OCI-LY1 (cell line): ENCODE measurements around the gene ZFY.

Experiments
- H2AFZ ChIP-seq: fragments of 200-600 bp; sonication (generic), shearing (Covaris generic); 2 replicates; pipeline ENCODE4 v1.6.0; 2014; ENCODE audit warnings: antibody characterized with exemption, mild to moderate bottlenecking, low read length
- H3F3A ChIP-seq: fragments of 200-600 bp; sonication (generic), shearing (Covaris generic); 2 replicates; pipeline ENCODE4 v1.6.0; 2014; ENCODE audit warnings: mild to moderate bottlenecking, antibody characterized with exemption, low read length, moderate library complexity; ENCODE audit not compliant: insufficient read depth
- H3K27ac ChIP-seq: fragments of 200-600 bp; sonication (generic); 2 replicates; pipeline ENCODE4 v1.5.1; 2014; ENCODE audit warnings: low read length, mixed run types, mild to moderate bottlenecking, low read depth; ENCODE audit not compliant: poor library complexity, severe bottlenecking
- H3K27me3 ChIP-seq: fragments of 200-600 bp; sonication (generic); 2 replicates; pipeline ENCODE4 v1.6.0; 2014; ENCODE audit warnings: antibody characterized with exemption, mild to moderate bottlenecking, low read length, moderate library complexity; ENCODE audit not compliant: insufficient read depth
- H3K36me3 ChIP-seq: fragments of 200-600 bp; sonication (generic); 2 replicates; pipeline ENCODE4 v1.6.1; 2014; ENCODE audit warnings: mild to moderate bottlenecking, antibody characterized with exemption, low read length, moderate library complexity, mixed read lengths; ENCODE audit not compliant: insufficient read depth
- H3K4me1 ChIP-seq: fragments of 200-600 bp; sonication (generic); 2 replicates; pipeline ENCODE4 v1.5.1; 2014; ENCODE audit warnings: mild to moderate bottlenecking, low read length, moderate library complexity; ENCODE audit not compliant: insufficient read depth, severe bottlenecking
- H3K4me2 ChIP-seq: fragments of 200-600 bp; sonication (generic), shearing (Covaris generic); 2 replicates; pipeline ENCODE4 v1.6.1; 2014; ENCODE audit warnings: low read length
- H3K4me3 ChIP-seq: fragments of 200-600 bp; sonication (generic); 2 replicates; pipeline ENCODE4 v1.5.1; 2014; ENCODE audit warnings: low read length, low read depth, mild to moderate bottlenecking, mixed read lengths; ENCODE audit not compliant: poor library complexity, severe bottlenecking
- H3K79me2 ChIP-seq: fragments of 200-600 bp; shearing (Covaris generic); 2 replicates; pipeline ENCODE4 v1.6.1; 2016; ENCODE audit warnings: mixed run types, low read length, mixed read lengths; ENCODE audit not compliant: insufficient read depth
- H3K9ac ChIP-seq: fragments of 200-600 bp; sonication (generic), shearing (Covaris generic); 2 replicates; pipeline ENCODE4 v1.6.1; 2014; ENCODE audit warnings: mild to moderate bottlenecking, low read length, mixed read lengths
- H3K9me2 ChIP-seq: fragments of 200-600 bp; sonication (generic), shearing (Covaris generic); 2 replicates; pipeline ENCODE4 v1.6.1; 2014; ENCODE audit warnings: low read depth, mild to moderate bottlenecking, low read length, mixed read lengths
- H3K9me3 ChIP-seq: fragments of 200-600 bp; shearing (Covaris generic); 2 replicates; pipeline ENCODE4 v1.6.1; 2014; ENCODE audit warnings: low read length, mixed read lengths
- H4K20me1 ChIP-seq: fragments of 200-600 bp; sonication (generic), shearing (Covaris generic); 2 replicates; pipeline ENCODE4 v1.6.0; 2016; ENCODE audit warnings: mild to moderate bottlenecking, low read length; ENCODE audit not compliant: insufficient read depth
- EZH2 ChIP-seq: fragments of 200-600 bp; sonication (generic), shearing (Covaris generic); IDR thresholded peaks from 2 replicates; pipeline ENCODE4 v1.8.0; 2017; ENCODE audit warnings: borderline replicate concordance, mixed run types, mild to moderate bottlenecking, antibody characterized with exemption, low read length, moderate library complexity, mixed read lengths
- TF ChIP-seq, protein P1 (sequence below): fragments of 200-600 bp; sonication (generic), shearing (Covaris generic); IDR thresholded peaks from 2 replicates; pipeline ENCODE4 v1.5.1; 2017; ENCODE audit warnings: mild to moderate bottlenecking, antibody characterized with exemption, low read length, moderate library complexity, mixed read lengths

ZFY gene

DNA sequence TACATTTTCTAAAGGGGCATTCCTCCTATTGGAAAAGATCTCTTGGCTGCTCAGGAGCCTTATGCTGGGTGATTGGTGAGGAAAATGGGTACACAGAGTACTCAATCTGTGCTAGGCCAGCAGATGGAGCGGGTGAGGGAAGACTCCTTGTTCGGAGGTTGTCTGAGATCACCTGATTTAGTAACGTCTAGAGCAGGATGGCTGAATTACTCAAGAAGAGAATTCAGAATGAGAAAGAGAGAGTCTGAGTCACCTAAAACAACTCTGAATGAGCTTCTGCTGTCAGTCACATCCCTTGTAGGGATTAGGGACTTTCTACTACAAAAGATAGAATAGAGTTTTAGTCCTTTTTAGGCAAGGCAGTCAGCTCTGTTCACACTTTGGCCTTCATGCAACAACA is 47.2 kb upstream of the ZFY start:
- no peak overlapping the region for H3K27ac ChIP-seq
- no peaks in the 10 kb centered on the region for H3F3A ChIP-seq
- TF ChIP-seq, protein P1, sequence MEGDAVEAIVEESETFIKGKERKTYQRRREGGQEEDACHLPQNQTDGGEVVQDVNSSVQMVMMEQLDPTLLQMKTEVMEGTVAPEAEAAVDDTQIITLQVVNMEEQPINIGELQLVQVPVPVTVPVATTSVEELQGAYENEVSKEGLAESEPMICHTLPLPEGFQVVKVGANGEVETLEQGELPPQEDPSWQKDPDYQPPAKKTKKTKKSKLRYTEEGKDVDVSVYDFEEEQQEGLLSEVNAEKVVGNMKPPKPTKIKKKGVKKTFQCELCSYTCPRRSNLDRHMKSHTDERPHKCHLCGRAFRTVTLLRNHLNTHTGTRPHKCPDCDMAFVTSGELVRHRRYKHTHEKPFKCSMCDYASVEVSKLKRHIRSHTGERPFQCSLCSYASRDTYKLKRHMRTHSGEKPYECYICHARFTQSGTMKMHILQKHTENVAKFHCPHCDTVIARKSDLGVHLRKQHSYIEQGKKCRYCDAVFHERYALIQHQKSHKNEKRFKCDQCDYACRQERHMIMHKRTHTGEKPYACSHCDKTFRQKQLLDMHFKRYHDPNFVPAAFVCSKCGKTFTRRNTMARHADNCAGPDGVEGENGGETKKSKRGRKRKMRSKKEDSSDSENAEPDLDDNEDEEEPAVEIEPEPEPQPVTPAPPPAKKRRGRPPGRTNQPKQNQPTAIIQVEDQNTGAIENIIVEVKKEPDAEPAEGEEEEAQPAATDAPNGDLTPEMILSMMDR = no peak
- no peak for TF ChIP-seq EZH2
- no peaks in the 10 kb centered on the region for H3K9me3 ChIP-seq
- no peak overlapping the region for H3K4me2 ChIP-seq
- H3K4me3 ChIP-seq = no peak overlapping the region
- no peak overlapping the region for H3K9ac ChIP-seq
- H3K36me3 ChIP-seq = no peaks in the 10 kb centered on the region
- no peaks in the 10 kb centered on the region for H3K4me1 ChIP-seq
- no peaks in the 10 kb centered on the region for H3K27me3 ChIP-seq
- no peaks in the 10 kb centered on the region for H3K9me2 ChIP-seq
- H3K79me2 ChIP-seq = no peaks in the 10 kb centered on the region
- no peaks in the 10 kb centered on the region for H4K20me1 ChIP-seq
- H2AFZ ChIP-seq = no peak overlapping the region

DNA sequence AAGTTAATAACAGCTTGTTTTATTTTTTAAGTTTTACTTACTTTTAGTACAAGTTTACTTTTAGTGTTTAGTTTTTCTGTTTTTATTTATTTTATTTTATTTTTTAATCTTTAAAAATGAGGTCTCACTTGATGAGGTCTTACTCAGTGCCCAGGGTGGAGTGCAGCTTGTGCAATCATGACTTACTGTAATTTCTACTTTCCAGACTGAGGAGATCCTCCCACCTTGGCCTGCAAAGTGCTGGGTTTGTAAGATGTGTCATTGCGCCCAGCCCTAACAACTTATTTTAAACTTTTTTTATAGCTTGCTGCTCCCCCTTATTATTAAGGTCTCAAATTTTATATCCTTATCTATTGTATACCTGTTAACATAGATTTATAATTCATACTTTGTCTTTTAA is 41.7 kb upstream of the ZFY start:
- H3K9me3 ChIP-seq = no peaks in the 10 kb centered on the region
- H3K4me2 ChIP-seq = no peak overlapping the region
- H3K4me3 ChIP-seq = no peak overlapping the region
- H3K4me1 ChIP-seq = no peaks in the 10 kb centered on the region
- H3K27me3 ChIP-seq = no peaks in the 10 kb centered on the region
- H3K79me2 ChIP-seq = no peaks in the 10 kb centered on the region
- no peak overlapping the region for H3K9ac ChIP-seq
- no peaks in the 10 kb centered on the region for H3K9me2 ChIP-seq
- TF ChIP-seq, protein P1 = no peak
- no peak for TF ChIP-seq EZH2
- H4K20me1 ChIP-seq = no peaks in the 10 kb centered on the region
- no peak overlapping the region for H3K27ac ChIP-seq
- no peaks in the 10 kb centered on the region; the same call in 1 of the 2 replicates for H3K36me3 ChIP-seq
- H3F3A ChIP-seq = no peaks in the 10 kb centered on the region
- H2AFZ ChIP-seq = no peak overlapping the region

DNA sequence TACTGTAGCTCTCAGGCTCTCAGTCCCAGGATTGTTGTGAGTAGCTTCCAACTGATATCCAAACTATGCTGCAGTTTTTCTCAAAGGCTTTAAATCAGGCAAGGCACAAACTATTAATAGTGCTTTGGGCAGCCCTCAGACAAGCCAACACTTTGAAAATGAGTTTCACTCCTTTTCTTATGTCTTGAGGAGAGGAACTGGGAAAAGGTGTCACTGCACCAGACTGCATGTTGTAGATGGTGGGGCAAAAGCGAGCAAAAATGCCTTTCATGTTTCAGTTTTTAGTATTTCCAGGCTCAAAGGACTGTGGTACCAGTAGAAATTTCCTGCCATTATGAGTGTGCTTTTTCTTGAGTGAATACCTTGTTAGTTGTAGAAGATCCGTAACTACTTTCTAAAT is 39.1 kb upstream of the ZFY start:
- H3K9ac ChIP-seq = no peak overlapping the region
- H3F3A ChIP-seq = no peaks in the 10 kb centered on the region
- H3K36me3 ChIP-seq = no peaks in the 10 kb centered on the region; the same call in 1 of the 2 replicates
- H3K9me3 ChIP-seq = no peaks in the 10 kb centered on the region
- no peak overlapping the region for H3K4me3 ChIP-seq
- H3K27ac ChIP-seq = no peak overlapping the region
- H4K20me1 ChIP-seq = no peaks in the 10 kb centered on the region
- no peak for TF ChIP-seq EZH2
- TF ChIP-seq, protein P1 = no peak
- no peak overlapping the region for H3K4me2 ChIP-seq
- no peaks in the 10 kb centered on the region for H3K4me1 ChIP-seq
- H3K27me3 ChIP-seq = no peaks in the 10 kb centered on the region
- H3K9me2 ChIP-seq = no peaks in the 10 kb centered on the region
- no peaks in the 10 kb centered on the region for H3K79me2 ChIP-seq
- no peak overlapping the region for H2AFZ ChIP-seq
